Measurements from ENCODE around the gene DCN. TPM values are rescaled to one million over a fixed set of nuclear protein-coding genes. Genes with fewer than 3 reads are reported as not detected.
A peak's percentile ranks its signal among the peaks of the same experiment; 100 is the strongest.

Gene DCN
- total RNA-seq, 1 donor = 1,400 TPM

DNA sequence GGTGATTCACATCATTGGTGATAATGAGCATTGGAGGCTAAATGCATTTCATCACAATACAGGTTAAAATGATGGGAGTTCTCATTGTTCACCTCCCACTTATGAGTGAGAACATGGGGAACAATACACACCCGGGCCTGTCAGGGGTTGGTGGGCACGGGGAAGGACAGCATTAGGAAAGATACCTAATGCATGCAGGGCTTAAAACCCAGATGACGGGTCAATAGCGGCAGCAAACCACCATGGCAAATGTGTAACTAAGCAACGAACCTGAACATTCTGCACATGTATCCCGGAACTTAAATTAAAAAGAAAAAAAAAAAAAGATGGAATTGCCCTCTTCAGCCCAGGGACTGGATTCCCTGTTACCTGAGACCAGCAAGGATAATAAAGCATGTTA, 69.0 kb downstream of the DCN start:
- Histone ChIP-seq H3K9me3 (ENCODE audit: low read depth, low read length) (no peaks in the 10 kb centered on the region), H3K4me2 (ENCODE audit: insufficient read depth, low read length) (no peak overlapping the region), H3K79me2 (ENCODE audit: insufficient read depth, low read length) (peaks cover 17% of the 10 kb centered on the region), H3K36me3 (ENCODE audit: insufficient read depth, low read length) (peaks cover 1% of the 10 kb centered on the region), H3K27me3 (ENCODE audit: insufficient read depth, low read length) (no peaks in the 10 kb centered on the region), H3K27ac (ENCODE audit: low read depth, low read length) (no peak overlapping the region), H4K20me1 (ENCODE audit: insufficient read depth, low read length) (no peaks in the 10 kb centered on the region), H3K4me3 (ENCODE audit: insufficient read depth, low read length) (no peak overlapping the region), H2AFZ (ENCODE audit: low read length) (no peak overlapping the region), H3K4me1 (ENCODE audit: insufficient read depth, low read length) (peaks cover 20% of the 10 kb centered on the region)
- no peak for DNase-seq (ENCODE audit: insufficient read length, low spot score, missing footprints)
- TF ChIP-seq, protein P1, sequence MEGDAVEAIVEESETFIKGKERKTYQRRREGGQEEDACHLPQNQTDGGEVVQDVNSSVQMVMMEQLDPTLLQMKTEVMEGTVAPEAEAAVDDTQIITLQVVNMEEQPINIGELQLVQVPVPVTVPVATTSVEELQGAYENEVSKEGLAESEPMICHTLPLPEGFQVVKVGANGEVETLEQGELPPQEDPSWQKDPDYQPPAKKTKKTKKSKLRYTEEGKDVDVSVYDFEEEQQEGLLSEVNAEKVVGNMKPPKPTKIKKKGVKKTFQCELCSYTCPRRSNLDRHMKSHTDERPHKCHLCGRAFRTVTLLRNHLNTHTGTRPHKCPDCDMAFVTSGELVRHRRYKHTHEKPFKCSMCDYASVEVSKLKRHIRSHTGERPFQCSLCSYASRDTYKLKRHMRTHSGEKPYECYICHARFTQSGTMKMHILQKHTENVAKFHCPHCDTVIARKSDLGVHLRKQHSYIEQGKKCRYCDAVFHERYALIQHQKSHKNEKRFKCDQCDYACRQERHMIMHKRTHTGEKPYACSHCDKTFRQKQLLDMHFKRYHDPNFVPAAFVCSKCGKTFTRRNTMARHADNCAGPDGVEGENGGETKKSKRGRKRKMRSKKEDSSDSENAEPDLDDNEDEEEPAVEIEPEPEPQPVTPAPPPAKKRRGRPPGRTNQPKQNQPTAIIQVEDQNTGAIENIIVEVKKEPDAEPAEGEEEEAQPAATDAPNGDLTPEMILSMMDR (IDR thresholded peaks at IDR 0.05; ENCODE audit: extremely low read depth, low read depth, low read length) = no peak

DNA sequence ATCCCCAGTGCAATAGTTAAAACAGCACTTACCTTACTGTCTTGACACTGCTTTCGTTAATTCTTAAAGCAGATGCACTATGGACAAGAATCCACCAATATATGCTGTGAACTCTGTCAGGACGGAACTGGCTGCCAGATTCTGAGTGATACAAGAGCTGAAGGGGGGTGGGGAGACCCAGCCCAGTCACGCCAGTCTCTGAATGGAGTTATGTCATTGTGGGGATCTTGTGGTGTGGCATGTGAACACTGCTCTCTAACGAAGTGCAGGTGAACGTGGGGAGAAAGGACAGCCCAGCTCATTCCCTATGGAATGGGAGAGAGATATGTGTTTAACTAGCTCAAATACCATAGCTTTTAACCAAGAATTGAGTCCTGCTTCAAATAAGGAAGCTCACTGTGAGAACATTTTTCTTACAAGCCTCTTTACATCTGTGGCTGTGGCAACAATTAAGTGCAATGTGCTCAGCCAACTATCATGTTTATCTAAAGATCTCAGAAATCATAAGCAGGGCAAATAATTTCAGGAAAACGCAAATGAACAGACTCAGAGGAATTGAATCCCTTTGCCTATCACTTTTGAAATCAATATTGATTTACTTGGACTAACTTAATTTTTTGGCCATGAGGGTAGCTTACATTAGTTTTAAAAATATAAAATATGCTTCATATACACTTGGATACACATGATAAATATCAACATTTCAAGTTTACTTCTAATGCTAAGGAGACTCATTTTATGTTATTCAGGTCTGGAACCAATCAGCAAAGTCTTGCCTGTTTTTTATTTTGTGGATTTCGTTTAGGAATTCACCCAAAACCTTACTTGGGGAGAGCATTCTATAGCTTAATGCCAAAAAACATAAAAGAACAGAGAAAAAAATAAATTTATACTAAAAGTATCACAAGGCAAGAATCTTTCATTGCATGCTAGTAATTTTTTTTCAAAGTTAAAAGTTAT, 71.0 kb downstream of the DCN start, which contains the start of gene LUM:
Gene LUM, minus strand, starts transcription at position 129 of the 960 bp plus-strand sequence. CDS start 2,515 bp downstream, outside the sequence.
- H3K4me1 ChIP-seq (ENCODE audit: insufficient read depth, low read length) = peaks cover 28% of the 10 kb centered on the region
- H2AFZ ChIP-seq (ENCODE audit: low read length) = peak within 1 kb of the TSS; percentile 81
- peaks cover 32% of the 10 kb centered on the region for H3K79me2 ChIP-seq (ENCODE audit: insufficient read depth, low read length)
- no peak for DNase-seq (ENCODE audit: insufficient read length, low spot score, missing footprints)
- H3K4me3 ChIP-seq (ENCODE audit: insufficient read depth, low read length) = peak within 1 kb of the TSS; percentile 73
- peaks cover 17% of the 10 kb centered on the region for H3K36me3 ChIP-seq (ENCODE audit: insufficient read depth, low read length)
- TF ChIP-seq, protein P1 (IDR thresholded peaks at IDR 0.05; ENCODE audit: extremely low read depth, low read depth, low read length) = no peak
- peak within 1 kb of the TSS; percentile 69 for H3K27ac ChIP-seq (ENCODE audit: low read depth, low read length)
- H3K4me2 ChIP-seq (ENCODE audit: insufficient read depth, low read length) = peak within 1 kb of the TSS; percentile 85
- no peaks in the 10 kb centered on the region for H4K20me1 ChIP-seq (ENCODE audit: insufficient read depth, low read length)
- no peaks in the 10 kb centered on the region for H3K9me3 ChIP-seq (ENCODE audit: low read depth, low read length)
- H3K27me3 ChIP-seq (ENCODE audit: insufficient read depth, low read length) = no peaks in the 10 kb centered on the region

DNA sequence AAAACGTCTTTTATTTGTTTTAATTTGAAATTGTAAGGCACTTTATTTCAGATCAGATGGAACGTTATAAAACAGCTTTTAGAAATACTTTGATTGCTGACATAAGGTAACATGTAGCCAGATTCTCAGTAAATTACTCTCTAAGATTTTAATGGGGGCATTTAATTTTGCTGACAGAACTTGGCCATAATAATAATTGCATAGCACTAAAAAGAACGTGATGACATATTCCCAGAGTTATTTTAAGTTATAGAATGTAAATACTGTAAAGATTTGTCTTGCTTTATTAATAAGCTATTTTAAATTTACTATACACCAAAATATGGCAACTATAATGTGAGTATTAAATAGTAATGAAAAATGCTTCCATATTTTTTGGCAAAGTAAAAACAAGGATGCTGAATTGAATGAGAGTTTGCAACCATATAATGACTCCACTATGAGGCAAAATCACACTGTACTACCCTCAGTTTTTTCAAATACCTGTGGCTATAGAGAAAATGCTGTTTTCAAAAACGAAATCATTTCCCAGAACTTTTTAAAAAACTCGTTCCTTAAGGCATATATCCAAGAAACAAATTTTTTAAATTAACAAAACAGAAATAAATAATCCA, 72.2 kb downstream of the DCN start:
- H3K4me2 ChIP-seq (ENCODE audit: insufficient read depth, low read length) = peak overlapping the region; percentile 85
- no peak overlapping the region for H2AFZ ChIP-seq (ENCODE audit: low read length)
- H4K20me1 ChIP-seq (ENCODE audit: insufficient read depth, low read length) = no peaks in the 10 kb centered on the region
- no peaks in the 10 kb centered on the region for H3K27me3 ChIP-seq (ENCODE audit: insufficient read depth, low read length)
- no peaks in the 10 kb centered on the region for H3K9me3 ChIP-seq (ENCODE audit: low read depth, low read length)
- H3K79me2 ChIP-seq (ENCODE audit: insufficient read depth, low read length) = peaks cover 38% of the 10 kb centered on the region
- no peak for DNase-seq (ENCODE audit: insufficient read length, low spot score, missing footprints)
- peak overlapping the region; percentile 69 for H3K27ac ChIP-seq (ENCODE audit: low read depth, low read length)
- TF ChIP-seq, protein P1 (IDR thresholded peaks at IDR 0.05; ENCODE audit: extremely low read depth, low read depth, low read length) = no peak
- peak overlapping the region; percentile 73 for H3K4me3 ChIP-seq (ENCODE audit: insufficient read depth, low read length)
- peaks cover 38% of the 10 kb centered on the region for H3K4me1 ChIP-seq (ENCODE audit: insufficient read depth, low read length)
- H3K36me3 ChIP-seq (ENCODE audit: insufficient read depth, low read length) = peaks cover 27% of the 10 kb centered on the region

Data from osteoblast (primary cell).